H9 (cell line): Measurements from ENCODE around the gene PDLIM7. TPM values are rescaled to one million over a fixed set of nuclear protein-coding genes. Genes with fewer than 3 reads are reported as not detected.

Experiments used
- DNase-seq: peaks from one replicate; pipeline ENCODE4 v3.0.0-alpha.2; 2017
- H2AFZ ChIP-seq: one replicate; pipeline ENCODE4 v1.6.1; 2013; ENCODE audit warnings: mild to moderate bottlenecking, low read length, control low read depth, moderate library complexity
- H2AK5ac ChIP-seq: 2 replicates; pipeline ENCODE4 v1.6.1; 2013; ENCODE audit warnings: low read length, control low read depth, mixed read lengths; ENCODE audit not compliant: insufficient read length
- H2BK120ac ChIP-seq: one replicate; pipeline ENCODE4 v1.6.1; 2013; ENCODE audit warnings: low read depth, mild to moderate bottlenecking, low read length, control low read depth, inconsistent platforms; ENCODE audit not compliant: poor library complexity, severe bottlenecking
- H2BK12ac ChIP-seq: 2 replicates; pipeline ENCODE4 v1.6.1; 2013; ENCODE audit warnings: low read length, control low read depth, mixed read lengths, low read depth; ENCODE audit not compliant: insufficient read length
- H2BK15ac ChIP-seq: 2 replicates; pipeline ENCODE4 v1.6.1; 2013; ENCODE audit warnings: low read depth, low read length, control low read depth
- H2BK20ac ChIP-seq: one replicate; pipeline ENCODE4 v1.6.1; 2013; ENCODE audit warnings: low read depth, mild to moderate bottlenecking, low read length, control low read depth, inconsistent platforms; ENCODE audit not compliant: poor library complexity, severe bottlenecking
- H2BK5ac ChIP-seq: 2 replicates; pipeline ENCODE4 v1.6.1; 2013; ENCODE audit warnings: low read length, control low read depth, mixed read lengths; ENCODE audit not compliant: insufficient read length
- H3K14ac ChIP-seq: 2 replicates; pipeline ENCODE4 v1.6.1; 2013; ENCODE audit warnings: low read length, control low read depth; ENCODE audit not compliant: insufficient read depth
- H3K18ac ChIP-seq: 2 replicates; pipeline ENCODE4 v1.6.1; 2013; ENCODE audit warnings: low read depth, mild to moderate bottlenecking, mixed read lengths, low read length, control low read depth; ENCODE audit not compliant: insufficient read length
- H3K23ac ChIP-seq: 2 replicates; pipeline ENCODE4 v1.6.1; 2013; ENCODE audit warnings: low read length, control low read depth, mixed read lengths, low read depth; ENCODE audit not compliant: insufficient read length
- H3K23me2 ChIP-seq: 2 replicates; pipeline ENCODE4 v1.6.1; 2013; ENCODE audit warnings: low read depth, mild to moderate bottlenecking, mixed read lengths, low read length, control low read depth; ENCODE audit not compliant: insufficient read length, poor library complexity, severe bottlenecking
- H3K27ac ChIP-seq: 2 replicates; pipeline ENCODE4 v1.5.1; 2013; ENCODE audit warnings: low read length, control low read depth, mixed read lengths, low read depth; ENCODE audit not compliant: insufficient read length
- H3K27me3 ChIP-seq: 2 replicates; pipeline ENCODE4 v1.6.1; 2013; ENCODE audit warnings: low read length, control low read depth, inconsistent platforms; ENCODE audit not compliant: insufficient read depth
- H3K4ac ChIP-seq: 2 replicates; pipeline ENCODE4 v1.6.1; 2013; ENCODE audit warnings: low read depth, mild to moderate bottlenecking, control low read depth, inconsistent platforms, low read length, moderate library complexity
- H3K4me1 ChIP-seq: 2 replicates; pipeline ENCODE4 v1.6.1; 2013; ENCODE audit warnings: low read length, control low read depth, inconsistent platforms; ENCODE audit not compliant: insufficient read depth
- H3K4me2 ChIP-seq: 2 replicates; pipeline ENCODE4 v1.6.1; 2013; ENCODE audit warnings: low read length, control low read depth, mixed read lengths; ENCODE audit not compliant: insufficient read length, insufficient read depth
- H3K56ac ChIP-seq: 2 replicates; pipeline ENCODE4 v1.6.1; 2013; ENCODE audit warnings: low read depth, mild to moderate bottlenecking, mixed read lengths, low read length, control low read depth; ENCODE audit not compliant: insufficient read length
- H3K79me1 ChIP-seq: 2 replicates; pipeline ENCODE4 v1.6.1; 2013; ENCODE audit warnings: low read depth, mild to moderate bottlenecking, moderate library complexity, low read length, control low read depth, inconsistent platforms; ENCODE audit not compliant: insufficient read depth, poor library complexity, severe bottlenecking
- H3K79me2 ChIP-seq: 2 replicates; pipeline ENCODE4 v1.6.1; 2013; ENCODE audit warnings: low read length, control low read depth, inconsistent platforms; ENCODE audit not compliant: insufficient read depth
- H3K9ac ChIP-seq: 2 replicates; pipeline ENCODE4 v1.6.1; 2013; ENCODE audit warnings: low read length, control low read depth, mixed read lengths; ENCODE audit not compliant: insufficient read length; ENCODE audit errors: extremely low read depth
- H3K9me3 ChIP-seq: one replicate; pipeline ENCODE4 v1.6.1; 2013; ENCODE audit warnings: low read depth, low read length, inconsistent platforms; ENCODE audit not compliant: control insufficient read depth
- H3T11ph ChIP-seq: one replicate; pipeline ENCODE4 v1.6.1; 2013; ENCODE audit warnings: mild to moderate bottlenecking, low read length, control low read depth, inconsistent platforms
- H4K20me1 ChIP-seq: one replicate; pipeline ENCODE4 v1.6.1; 2013; ENCODE audit not compliant: control insufficient read depth, insufficient read length, insufficient read depth
- H4K5ac ChIP-seq: 2 replicates; pipeline ENCODE4 v1.6.1; 2013; ENCODE audit warnings: low read depth, mild to moderate bottlenecking, mixed read lengths, low read length, control low read depth; ENCODE audit not compliant: insufficient read length
- H4K8ac ChIP-seq: replicated peaks from 2 replicates; pipeline ENCODE4 v1.6.1; 2013; ENCODE audit warnings: low read length, control low read depth, mixed read lengths, low read depth; ENCODE audit not compliant: insufficient read length
- H4K91ac ChIP-seq: 2 replicates; pipeline ENCODE4 v1.6.1; 2013; ENCODE audit warnings: low read depth, mild to moderate bottlenecking, moderate library complexity, mixed read lengths, low read length, control low read depth; ENCODE audit not compliant: insufficient read length
- H3K27ac Mint-ChIP-seq, 3 experiments: 2 replicates in 2 of 3; 3 replicates in 1 of 3; pipeline ENCODE4 v1.8.0; 2020 to 2021; ENCODE audit warnings: mixed read lengths in 3 of 3, mild to moderate bottlenecking in 1 of 3, moderate library complexity in 1 of 3
- H3K27me3 Mint-ChIP-seq: 2 replicates; pipeline ENCODE4 v1.8.0; 2021; ENCODE audit warnings: low read depth, mild to moderate bottlenecking, moderate library complexity, mixed read lengths
- H3K36me3 Mint-ChIP-seq, 3 experiments: 2 replicates in 2 of 3; 3 replicates in 1 of 3; pipeline ENCODE4 v1.8.0; 2020 to 2021; ENCODE audit warnings: low read depth in 3 of 3, mixed read lengths in 3 of 3; ENCODE audit not compliant: insufficient read depth in 1 of 3
- H3K4me1 Mint-ChIP-seq, 2 experiments: 2 replicates each; pipeline ENCODE4 v1.8.0; 2020; ENCODE audit warnings: mixed read lengths in 2 of 2
- H3K4me3 Mint-ChIP-seq, 2 experiments: 2 replicates in 1 of 2; 3 replicates in 1 of 2; pipeline ENCODE4 v1.8.0; 2020 to 2021; ENCODE audit warnings: mild to moderate bottlenecking in 2 of 2, mixed read lengths in 2 of 2, moderate library complexity in 1 of 2
- H3K9me3 Mint-ChIP-seq, 2 experiments: 2 replicates in 1 of 2; 3 replicates in 1 of 2; pipeline ENCODE4 v1.8.0; 2020; ENCODE audit warnings: mild to moderate bottlenecking in 2 of 2, mixed read lengths in 2 of 2, moderate library complexity in 1 of 2
- WGBS: extraction: QIAGEN DNeasy Blood & Tissue Kit; methylation state at CpG from one replicate; pipeline ENCODE4 v1.1.7; 2013; ENCODE audit warnings: missing lambda C conversion rate, low lambda C conversion rate, mixed read lengths; ENCODE audit not compliant: insufficient read length; ENCODE audit errors: extremely low coverage; 5-methylcytosine and 5-hydroxymethylcytosine counted together
- total RNA-seq: library from RNA; stranded (reverse); gene quantifications from 2 replicates; pipeline ENCODE4 v1.2.1, GENCODE V29; 2021
- TF ChIP-seq, protein P1 (sequence below): fragments of 200-600 bp; sonication (generic); conservative IDR thresholded peaks from 3 replicates; pipeline ENCODE4 v1.8.0; 2021; ENCODE audit warnings: antibody characterized with exemption, mild to moderate bottlenecking

The PDLIM7 gene
- total RNA-seq, 1 experiment from 2014 or later = 137 TPM

DNA sequence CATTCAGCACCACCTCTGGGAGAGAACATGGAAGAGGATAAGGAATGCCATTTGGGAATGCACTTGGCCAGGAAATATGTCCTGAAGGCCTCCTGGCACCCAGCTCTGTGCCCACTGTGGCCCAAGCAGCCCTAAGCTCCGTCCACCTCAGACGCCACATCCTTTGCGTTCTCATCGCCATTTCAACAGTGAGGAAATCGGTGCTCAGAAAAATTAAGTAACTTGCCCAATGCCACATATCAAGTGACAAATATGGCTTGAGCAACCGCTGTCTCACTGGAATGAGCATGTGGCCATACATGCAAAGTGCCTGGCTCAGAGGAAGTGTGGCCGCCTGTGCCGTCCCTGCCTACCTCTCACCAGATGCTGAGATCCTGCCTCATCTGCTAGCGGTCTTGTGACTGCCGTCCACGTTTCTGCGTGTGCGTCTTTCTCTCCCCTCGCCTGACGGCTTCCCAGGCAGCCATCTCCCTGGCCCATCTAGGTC lies 13.2 kb upstream of the PDLIM7 start:
- no peak overlapping the region; a peak in 1 of 7 replicates for H3K27ac Mint-ChIP-seq
- H3K9me3 Mint-ChIP-seq = no peaks in the 10 kb centered on the region

More for the DNA sequence above, 13.2 kb upstream of the PDLIM7 start:
- Histone ChIP-seq H3K4me1 (no peaks in the 10 kb centered on the region; the same call in 1 of the 2 replicates), H3K4ac (no peak overlapping the region), H3K23ac (no peak overlapping the region), H3K9me3 (no peaks in the 10 kb centered on the region), H3K23me2 (no peaks in the 10 kb centered on the region), H2BK120ac (no peak overlapping the region), H4K5ac (no peak overlapping the region), H3K18ac (no peak overlapping the region), H3K4me2 (no peak overlapping the region), H2BK20ac (no peak overlapping the region), H3K9ac (peak overlapping the region; percentile 5), H3K27me3 (no peaks in the 10 kb centered on the region), H2AK5ac (no peak overlapping the region), H4K8ac (no peak overlapping the region), H2BK15ac (no peak overlapping the region), H3K27ac (no peak overlapping the region), H4K20me1 (no peaks in the 10 kb centered on the region), H3K79me1 (peaks cover under 1% of the 10 kb centered on the region), H3K79me2 (peaks cover under 1% of the 10 kb centered on the region; the same call in 1 of the 2 replicates), H3T11ph (no peak overlapping the region), H2AFZ (no peak overlapping the region), H3K56ac (no peak overlapping the region), H3K14ac (no peak overlapping the region), H4K91ac (no peak overlapping the region), H2BK12ac (no peak overlapping the region), H2BK5ac (no peak overlapping the region)
- no peaks in the 10 kb centered on the region; the same call in 1 of the 2 replicates for H3K27me3 Mint-ChIP-seq
- H3K4me3 Mint-ChIP-seq = no peak overlapping the region
- TF ChIP-seq, protein P1, sequence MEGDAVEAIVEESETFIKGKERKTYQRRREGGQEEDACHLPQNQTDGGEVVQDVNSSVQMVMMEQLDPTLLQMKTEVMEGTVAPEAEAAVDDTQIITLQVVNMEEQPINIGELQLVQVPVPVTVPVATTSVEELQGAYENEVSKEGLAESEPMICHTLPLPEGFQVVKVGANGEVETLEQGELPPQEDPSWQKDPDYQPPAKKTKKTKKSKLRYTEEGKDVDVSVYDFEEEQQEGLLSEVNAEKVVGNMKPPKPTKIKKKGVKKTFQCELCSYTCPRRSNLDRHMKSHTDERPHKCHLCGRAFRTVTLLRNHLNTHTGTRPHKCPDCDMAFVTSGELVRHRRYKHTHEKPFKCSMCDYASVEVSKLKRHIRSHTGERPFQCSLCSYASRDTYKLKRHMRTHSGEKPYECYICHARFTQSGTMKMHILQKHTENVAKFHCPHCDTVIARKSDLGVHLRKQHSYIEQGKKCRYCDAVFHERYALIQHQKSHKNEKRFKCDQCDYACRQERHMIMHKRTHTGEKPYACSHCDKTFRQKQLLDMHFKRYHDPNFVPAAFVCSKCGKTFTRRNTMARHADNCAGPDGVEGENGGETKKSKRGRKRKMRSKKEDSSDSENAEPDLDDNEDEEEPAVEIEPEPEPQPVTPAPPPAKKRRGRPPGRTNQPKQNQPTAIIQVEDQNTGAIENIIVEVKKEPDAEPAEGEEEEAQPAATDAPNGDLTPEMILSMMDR = no peak
- H3K36me3 Mint-ChIP-seq = peaks cover 43 to 71% (median 62%) of the 10 kb centered on the region in 3 experiments
- peaks cover 20 to 26% of the 10 kb centered on the region in 2 experiments for H3K4me1 Mint-ChIP-seq
- DNase-seq = no peak
- no CpG with 5 or more reads among the region's 15 CpGs for WGBS
